Spleen (tissue), 11 donors: ENCODE measurements around the gene PIK3C2G. TPM values are rescaled to one million over a fixed set of nuclear protein-coding genes. Genes with fewer than 3 reads are reported as not detected.

Experiments
- DNase-seq: peaks from one replicate; pipeline ENCODE4 v3.0.0-alpha.2; 2020
- H3K27ac ChIP-seq, 8 donors: fragments of 200-600 bp; sonication (generic) in 7 of 8; 1 replicate in 4 of 8; 2 replicates in 4 of 8; pipeline versions ENCODE4 v1.5.0 to v1.8.0; 2016 to 2021; ENCODE audit warnings: inconsistent platforms in 4 of 8, mild to moderate bottlenecking in 4 of 8, moderate library complexity in 1 of 8
- H3K27me3 ChIP-seq, 7 donors: fragments of 200-600 bp; sonication (generic) in 6 of 7; replicated peaks in 1 of 7; 1 replicate in 4 of 7; 2 replicates in 3 of 7; pipeline versions ENCODE4 v1.5.0 to v1.8.0; 2016 to 2021; ENCODE audit warnings: inconsistent platforms in 3 of 7, mild to moderate bottlenecking in 1 of 7
- H3K36me3 ChIP-seq, 6 donors: fragments of 200-600 bp; sonication (generic) in 5 of 6; 1 replicate in 4 of 6; 2 replicates in 2 of 6; pipeline versions ENCODE4 v1.5.0 to v1.8.0; 2016 to 2021; ENCODE audit warnings: inconsistent platforms in 2 of 6
- H3K4me1 ChIP-seq, 6 donors: fragments of 200-600 bp; sonication (generic) in 5 of 6; 1 replicate in 3 of 6; 2 replicates in 3 of 6; pipeline versions ENCODE4 v1.5.0 to v1.8.0; 2016 to 2021; ENCODE audit warnings: inconsistent platforms in 3 of 6
- H3K4me3 ChIP-seq, 8 donors: fragments of 200-600 bp; sonication (generic) in 7 of 8; 1 replicate in 4 of 8; 2 replicates in 4 of 8; pipeline versions ENCODE4 v1.5.0 to v1.8.0; 2016 to 2021; ENCODE audit warnings: inconsistent platforms in 4 of 8, mild to moderate bottlenecking in 4 of 8, moderate library complexity in 2 of 8
- H3K9me3 ChIP-seq, 8 donors: fragments of 200-600 bp; sonication (generic) in 7 of 8; 1 replicate in 4 of 8; 2 replicates in 4 of 8; pipeline versions ENCODE4 v1.5.0 to v1.8.0; 2016 to 2021; ENCODE audit warnings: inconsistent platforms in 4 of 8
- POLR2A ChIP-seq, 3 donors: fragments of 450-650 bp; IDR thresholded peaks; one replicate each; pipeline ENCODE4 v1.5.1; 2017; ENCODE audit warnings: antibody characterized with exemption in 3 of 3, mild to moderate bottlenecking in 1 of 3
- POLR2AphosphoS5 ChIP-seq, 3 donors: sonication (generic); formaldehyde crosslinking; IDR thresholded peaks; one replicate each; pipeline ENCODE4 v1.5.1; 2017; ENCODE audit warnings: antibody characterized with exemption in 3 of 3
- WGBS, 5 donors: extraction: QIAGEN DNeasy Blood & Tissue Kit in 3 of 5; methylation state at CpG; one replicate each; pipeline versions ENCODE4 v1.1.5 to v1.1.7; 2013 to 2018; 5-methylcytosine and 5-hydroxymethylcytosine counted together
- intact Hi-C: fragments of 100-400 bp; cut with DNase I; formaldehyde crosslinking; loops from one replicate; pipeline ENCODE4 v1.15.0; 2023; ENCODE audit warnings: low total_unique reads
- polyA plus RNA-seq, 3 donors: library from polyadenylated mRNA; stranded (reverse); fragments of 200-250 nt; gene quantifications; one replicate each; pipeline ENCODE4 v1.2.1, GENCODE V29; 2013
- total RNA-seq, 7 donors: library from RNA; depleted of rRNA in 3 of 7; stranded (reverse); fragments of >200 nt in 3 of 7; fragmentation: NEBNext Ultra II Directional in 4 of 7; extraction: Animal tissue kit (Norgen Biotek cat#: 25700) in 4 of 7; gene quantifications; one replicate each; pipeline versions ENCODE4 v1.1.0 to v1.2.1, GENCODE V29; 2016 to 2021
- TF ChIP-seq, protein P1 (sequence below), 11 experiments: fragments of 200-600 bp in 7 of 11; fragments of 450-650 bp in 4 of 11; sonication (generic) in 4 of 11; IDR thresholded peaks in 8 of 11; conservative IDR thresholded peaks in 3 of 11; 1 replicate in 7 of 11; 2 replicates in 4 of 11; pipeline versions ENCODE4 v1.4.0 to v1.8.0; 2016 to 2021; ENCODE audit warnings: antibody characterized with exemption in 11 of 11, inconsistent platforms in 4 of 11, mild to moderate bottlenecking in 1 of 11
- donor health status: healthy with polysubstance abuse.
- donor health status: DM: no; HTN: no; CAD: no; lungs with moderate emphysema.
- donor health status: DM: no; HTN: no; CAD: no.
- donor health status: Bipolar disorder and iron deficiency.
- donor health status: healthy.
- donor health status: DM: no; HTN: no; CAD: no.
- donor health status: DM: yes; HTN: yes; CAD: no.

Gene PIK3C2G
- total and polyA plus RNA-seq, 10 donors: not detected

DNA sequence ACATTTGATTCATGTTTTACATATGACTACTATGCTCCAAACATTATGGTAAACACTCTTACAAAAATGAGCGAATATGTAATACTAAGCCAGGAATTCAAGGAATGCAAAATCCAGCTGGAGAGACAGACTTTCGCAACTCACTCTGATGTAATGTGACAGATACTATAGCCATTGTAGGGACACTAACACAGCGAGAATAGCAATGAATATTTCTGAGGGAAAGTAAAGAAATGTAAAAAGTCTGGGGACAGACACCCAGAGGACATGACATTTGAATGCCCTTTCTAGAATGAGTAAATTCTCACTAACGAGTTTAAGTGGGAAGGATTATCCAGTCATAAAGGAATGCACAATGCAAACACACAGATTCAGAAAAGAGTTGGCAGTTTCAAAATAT lies 121.9 kb downstream of the PIK3C2G start:
- no peaks in the 10 kb centered on the region for H3K27me3 ChIP-seq
- intact Hi-C loops: no loop called here
- H3K4me3 ChIP-seq: no peak overlapping the region
- no peak overlapping the region for H3K27ac ChIP-seq
- peaks cover 0 to 12% (median 3%) of the 10 kb centered on the region in 8 donors for H3K9me3 ChIP-seq
- DNase-seq: no peak
- WGBS, 5 donors: 65 to 85% (median 79%) methylated on average over 4 of the region's 4 CpGs
- peaks cover 0 to 3% (median 0%) of the 10 kb centered on the region in 6 donors for H3K4me1 ChIP-seq
- no peaks in the 10 kb centered on the region for H3K36me3 ChIP-seq
- no peak for TF ChIP-seq POLR2A (IDR thresholded peaks at IDR 0.05)
- TF ChIP-seq, protein P1, sequence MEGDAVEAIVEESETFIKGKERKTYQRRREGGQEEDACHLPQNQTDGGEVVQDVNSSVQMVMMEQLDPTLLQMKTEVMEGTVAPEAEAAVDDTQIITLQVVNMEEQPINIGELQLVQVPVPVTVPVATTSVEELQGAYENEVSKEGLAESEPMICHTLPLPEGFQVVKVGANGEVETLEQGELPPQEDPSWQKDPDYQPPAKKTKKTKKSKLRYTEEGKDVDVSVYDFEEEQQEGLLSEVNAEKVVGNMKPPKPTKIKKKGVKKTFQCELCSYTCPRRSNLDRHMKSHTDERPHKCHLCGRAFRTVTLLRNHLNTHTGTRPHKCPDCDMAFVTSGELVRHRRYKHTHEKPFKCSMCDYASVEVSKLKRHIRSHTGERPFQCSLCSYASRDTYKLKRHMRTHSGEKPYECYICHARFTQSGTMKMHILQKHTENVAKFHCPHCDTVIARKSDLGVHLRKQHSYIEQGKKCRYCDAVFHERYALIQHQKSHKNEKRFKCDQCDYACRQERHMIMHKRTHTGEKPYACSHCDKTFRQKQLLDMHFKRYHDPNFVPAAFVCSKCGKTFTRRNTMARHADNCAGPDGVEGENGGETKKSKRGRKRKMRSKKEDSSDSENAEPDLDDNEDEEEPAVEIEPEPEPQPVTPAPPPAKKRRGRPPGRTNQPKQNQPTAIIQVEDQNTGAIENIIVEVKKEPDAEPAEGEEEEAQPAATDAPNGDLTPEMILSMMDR (IDR thresholded peaks at IDR 0.05 in 8 of 11, conservative IDR thresholded peaks at IDR 0.05 in 3 of 11): no peak
- TF ChIP-seq POLR2AphosphoS5 (IDR thresholded peaks at IDR 0.05): no peak

DNA sequence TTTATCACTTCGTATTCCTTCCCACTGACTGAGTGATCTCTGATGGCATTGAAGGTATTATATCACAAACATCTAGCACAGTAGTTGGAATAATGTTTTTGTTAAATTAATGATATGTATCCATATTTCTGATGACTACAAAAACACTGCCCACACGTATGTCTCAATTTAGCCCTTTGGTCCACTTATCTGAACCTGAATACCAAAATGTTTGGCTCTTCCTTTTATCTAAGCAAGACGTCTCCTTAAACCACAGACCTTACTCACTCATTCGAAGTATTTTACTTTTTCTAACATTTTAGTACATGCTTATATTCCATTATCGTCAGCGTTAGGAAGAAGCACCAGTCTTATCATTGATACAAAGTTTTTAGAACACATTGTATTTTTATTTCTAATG lies 126.4 kb downstream of the PIK3C2G start:
- intact Hi-C loops: no loop called here
- no peak for DNase-seq
- TF ChIP-seq POLR2AphosphoS5 (IDR thresholded peaks at IDR 0.05): no peak
- TF ChIP-seq, protein P1 (IDR thresholded peaks at IDR 0.05 in 8 of 11, conservative IDR thresholded peaks at IDR 0.05 in 3 of 11): no peak
- no peak for TF ChIP-seq POLR2A (IDR thresholded peaks at IDR 0.05)
- Histone ChIP-seq H3K9me3 (peaks cover 0 to 6% (median 0%) of the 10 kb centered on the region in 8 donors), H3K27ac (no peak overlapping the region), H3K27me3 (no peaks in the 10 kb centered on the region), H3K36me3 (no peaks in the 10 kb centered on the region), H3K4me1 (peaks cover 0 to 3% (median 0%) of the 10 kb centered on the region in 6 donors), H3K4me3 (no peak overlapping the region)
- WGBS, 5 donors: 79 to 96% (median 91%) methylated on average over 6 of the region's 6 CpGs

GRCh38 chr12:18389820-18390219 lies 128.5 kb downstream of the PIK3C2G start:
- intact Hi-C loops: no loop called here
- Histone ChIP-seq H3K27me3 (no peaks in the 10 kb centered on the region), H3K4me3 (no peak overlapping the region), H3K9me3 (peaks cover 0 to 6% (median 0%) of the 10 kb centered on the region in 8 donors), H3K27ac (no peak overlapping the region), H3K36me3 (no peaks in the 10 kb centered on the region), H3K4me1 (no peaks in the 10 kb centered on the region)
- no peak for TF ChIP-seq POLR2AphosphoS5 (IDR thresholded peaks at IDR 0.05)
- TF ChIP-seq POLR2A (IDR thresholded peaks at IDR 0.05): no peak
- TF ChIP-seq, protein P1 (IDR thresholded peaks at IDR 0.05 in 8 of 11, conservative IDR thresholded peaks at IDR 0.05 in 3 of 11): no peak
- WGBS, 5 donors: 77 to 90% (median 87%) methylated on average over 4 of the region's 4 CpGs
- DNase-seq: no peak

- H3K4me1 ChIP-seq: no peaks in the 10 kb centered on the region
- no peak for DNase-seq
- H3K9me3 ChIP-seq: peaks cover 0 to 6% (median 0%) of the 10 kb centered on the region in 8 donors
- intact Hi-C loops: no loop called here
- H3K36me3 ChIP-seq: no peaks in the 10 kb centered on the region
- WGBS, 5 donors: 3 to 13% (median 6%) methylated on average over 2 of the region's 2 CpGs
- TF ChIP-seq POLR2A (IDR thresholded peaks at IDR 0.05) (no peak), POLR2AphosphoS5 (IDR thresholded peaks at IDR 0.05) (no peak)
- TF ChIP-seq, protein P1 (IDR thresholded peaks at IDR 0.05 in 8 of 11, conservative IDR thresholded peaks at IDR 0.05 in 3 of 11): no peak
- no peak overlapping the region for H3K4me3 ChIP-seq
- no peak overlapping the region for H3K27ac ChIP-seq
- H3K27me3 ChIP-seq: no peaks in the 10 kb centered on the region
Measured at GRCh38 chr12:18391151-18391550, 129.8 kb downstream of the PIK3C2G start.
